SJCRH30 (cell line): ENCODE data around the gene MN1. TPM values are rescaled to one million over a fixed set of nuclear protein-coding genes. Genes with fewer than 3 reads are reported as not detected.
A peak's percentile ranks its signal among the peaks of the same experiment; 100 is the strongest.
"Not testable (repeated sequence)": the region's sequence is repeated elsewhere in the genome, so short reads cannot be mapped to it uniquely, and the experiment has no call there.

Experiments used
- DNase-seq, 2 experiments: peaks; one replicate each; pipeline ENCODE4 v3.0.0-alpha.2; 2015 to 2020
- H3K27ac ChIP-seq: fragments of 250-450 bp; sonication (Bioruptor Pico); 2 replicates; pipeline ENCODE4 v1.5.1; 2020; ENCODE audit warnings: mild to moderate bottlenecking, moderate library complexity
- H3K27me3 ChIP-seq: fragments of 250-450 bp; sonication (Bioruptor Pico); 2 replicates; pipeline ENCODE4 v1.5.1; 2020; ENCODE audit warnings: mild to moderate bottlenecking, moderate library complexity
- H3K36me3 ChIP-seq: fragments of 250-450 bp; sonication (Bioruptor Pico); 2 replicates; pipeline ENCODE4 v1.5.1; 2020; ENCODE audit warnings: mild to moderate bottlenecking, moderate library complexity
- H3K4me1 ChIP-seq: fragments of 250-450 bp; sonication (Bioruptor Pico); 2 replicates; pipeline ENCODE4 v1.5.1; 2020; ENCODE audit warnings: mild to moderate bottlenecking, moderate library complexity
- H3K4me3 ChIP-seq: fragments of 250-450 bp; sonication (Bioruptor Pico); 2 replicates; pipeline ENCODE4 v1.5.1; 2020; ENCODE audit warnings: mild to moderate bottlenecking, moderate library complexity
- H3K9me3 ChIP-seq: fragments of 250-450 bp; sonication (Bioruptor Pico); replicated peaks from 2 replicates; pipeline ENCODE4 v1.5.1; 2020; ENCODE audit warnings: mild to moderate bottlenecking, moderate library complexity
- total RNA-seq: library from RNA; depleted of rRNA; stranded (reverse); fragments of >200 nt; shearing (Covaris generic); gene quantifications from 2 replicates; pipeline ENCODE4 v1.2.3, GENCODE V29; 2014

Gene MN1
- total RNA-seq, 1 experiment from 2014 or later = 36.1 TPM

DNA sequence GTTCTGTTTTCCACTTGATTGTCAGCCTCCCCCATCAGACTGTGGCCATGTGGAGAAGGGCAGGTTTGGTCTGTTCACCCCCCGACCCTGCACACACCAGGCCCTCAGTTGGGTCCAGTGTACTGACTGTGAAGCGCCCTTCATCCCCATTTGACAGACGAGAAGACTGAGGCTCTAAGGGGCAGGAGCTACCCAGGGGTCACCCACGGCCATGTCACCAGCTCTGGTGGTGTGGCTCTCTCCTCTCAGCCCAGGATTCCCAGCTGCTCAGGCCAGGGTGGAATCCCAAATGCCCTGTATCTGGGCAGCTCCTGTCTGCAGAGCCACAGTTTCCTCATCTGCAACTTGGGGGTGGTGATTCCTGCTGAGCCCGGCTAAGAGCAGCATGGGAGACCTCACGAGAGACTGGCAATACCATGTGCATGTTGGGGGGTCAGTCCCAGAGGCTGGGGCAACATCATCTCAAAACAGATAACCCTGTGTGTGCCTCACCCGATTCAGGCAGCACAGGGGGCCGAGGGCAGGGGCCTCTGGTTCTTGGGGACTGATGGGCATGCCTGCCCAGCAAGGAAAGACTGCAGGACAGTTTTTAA, 46.6 kb downstream of the MN1 start:
- H3K9me3 ChIP-seq = no peaks in the 10 kb centered on the region
- H3K36me3 ChIP-seq = peaks cover 33% of the 10 kb centered on the region
- H3K27me3 ChIP-seq = no peaks in the 10 kb centered on the region
- no peak for DNase-seq
- no peak overlapping the region for H3K4me3 ChIP-seq
- peaks cover 18% of the 10 kb centered on the region for H3K4me1 ChIP-seq
- H3K27ac ChIP-seq = peak overlapping the region; percentile 35

DNA sequence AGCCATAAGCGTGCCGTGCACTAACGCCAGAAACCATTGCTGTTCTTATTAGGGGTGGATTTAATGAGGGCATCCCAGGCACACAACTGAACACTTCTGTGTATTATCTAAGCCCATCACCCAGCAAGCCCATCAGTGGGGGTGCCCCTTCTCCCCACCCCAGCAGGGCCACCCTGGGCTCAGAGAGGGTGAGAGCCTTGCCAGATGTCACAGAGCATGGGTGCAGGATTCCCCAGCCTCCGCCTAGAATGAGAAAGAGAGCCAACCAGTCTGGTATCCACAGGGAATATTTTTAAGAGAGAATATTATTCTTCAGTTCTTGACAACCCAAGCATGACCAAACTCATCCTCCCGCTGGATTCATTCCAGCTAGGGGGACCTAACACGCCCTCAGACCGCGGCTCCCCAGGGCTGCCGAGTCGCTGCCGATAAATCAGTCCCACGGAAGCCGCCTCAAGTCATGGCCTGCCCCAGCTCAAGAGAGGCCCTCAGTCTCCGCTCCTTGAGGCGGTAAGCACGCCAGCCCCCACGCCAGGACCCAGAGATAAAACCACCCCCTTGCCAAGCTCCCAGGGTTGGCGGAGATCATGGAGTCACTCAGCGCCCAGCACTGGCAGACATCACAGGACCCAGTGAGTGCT, 47.2 kb downstream of the MN1 start:
- peaks cover 31% of the 10 kb centered on the region for H3K36me3 ChIP-seq
- peaks cover 25% of the 10 kb centered on the region for H3K4me1 ChIP-seq
- DNase-seq = peak; percentile 75 to 80
- H3K27ac ChIP-seq = peak overlapping the region; percentile 35
- H3K9me3 ChIP-seq = no peaks in the 10 kb centered on the region
- no peaks in the 10 kb centered on the region for H3K27me3 ChIP-seq
- no peak overlapping the region for H3K4me3 ChIP-seq

DNA sequence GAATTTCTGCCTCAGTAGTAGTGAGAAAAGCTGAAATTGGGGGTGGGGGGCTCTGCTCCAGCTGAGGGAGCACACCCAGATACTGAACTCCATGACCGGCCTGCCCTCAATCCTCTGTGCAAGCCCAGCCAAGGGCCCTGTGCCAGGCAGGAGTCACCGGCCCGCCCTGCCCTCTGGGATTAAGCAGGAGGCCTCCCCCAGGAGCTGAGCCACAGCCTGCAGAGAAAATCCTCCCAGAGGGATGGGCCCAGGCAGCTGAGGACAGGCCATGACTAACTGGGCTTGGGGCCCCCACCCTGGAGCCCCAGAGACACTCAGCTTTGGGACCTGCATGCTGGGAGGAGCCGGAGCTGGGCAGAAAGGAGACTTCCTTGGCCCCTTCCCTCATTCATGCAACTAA, 48.8 kb downstream of the MN1 start:
- peaks cover 36% of the 10 kb centered on the region for H3K4me1 ChIP-seq
- H3K36me3 ChIP-seq = peaks cover 24% of the 10 kb centered on the region
- H3K9me3 ChIP-seq = no peaks in the 10 kb centered on the region
- H3K27ac ChIP-seq = peak overlapping the region; percentile 36
- no peak overlapping the region for H3K4me3 ChIP-seq
- no peaks in the 10 kb centered on the region for H3K27me3 ChIP-seq
- DNase-seq = peak; percentile 82 to 84

DNA sequence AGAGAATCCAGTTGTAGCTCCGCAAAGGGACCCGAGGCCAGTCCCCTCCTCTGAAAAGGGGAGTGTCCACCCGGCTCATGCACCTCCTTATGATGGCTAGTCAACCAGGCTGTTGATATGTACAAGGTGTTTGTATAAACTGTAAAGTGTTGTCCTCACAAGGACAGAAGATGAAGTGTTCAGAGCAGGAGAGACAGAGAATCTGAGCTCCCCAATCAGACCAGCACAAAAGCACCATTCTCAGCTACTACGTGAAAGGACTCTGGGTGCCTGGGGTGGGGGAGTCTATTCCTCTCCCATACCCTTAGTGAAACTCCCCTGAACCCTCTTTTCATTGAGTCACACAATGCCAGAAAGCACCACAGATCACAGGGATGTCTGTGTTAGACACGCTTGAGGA, 49.4 kb downstream of the MN1 start:
- Histone ChIP-seq H3K27me3 (no peaks in the 10 kb centered on the region), H3K9me3 (no peaks in the 10 kb centered on the region), H3K4me3 (no peak overlapping the region), H3K27ac (peak overlapping the region; percentile 36; the same call in 1 of the 2 replicates), H3K4me1 (peaks cover 36% of the 10 kb centered on the region), H3K36me3 (peaks cover 24% of the 10 kb centered on the region)
- no peak for DNase-seq

DNA sequence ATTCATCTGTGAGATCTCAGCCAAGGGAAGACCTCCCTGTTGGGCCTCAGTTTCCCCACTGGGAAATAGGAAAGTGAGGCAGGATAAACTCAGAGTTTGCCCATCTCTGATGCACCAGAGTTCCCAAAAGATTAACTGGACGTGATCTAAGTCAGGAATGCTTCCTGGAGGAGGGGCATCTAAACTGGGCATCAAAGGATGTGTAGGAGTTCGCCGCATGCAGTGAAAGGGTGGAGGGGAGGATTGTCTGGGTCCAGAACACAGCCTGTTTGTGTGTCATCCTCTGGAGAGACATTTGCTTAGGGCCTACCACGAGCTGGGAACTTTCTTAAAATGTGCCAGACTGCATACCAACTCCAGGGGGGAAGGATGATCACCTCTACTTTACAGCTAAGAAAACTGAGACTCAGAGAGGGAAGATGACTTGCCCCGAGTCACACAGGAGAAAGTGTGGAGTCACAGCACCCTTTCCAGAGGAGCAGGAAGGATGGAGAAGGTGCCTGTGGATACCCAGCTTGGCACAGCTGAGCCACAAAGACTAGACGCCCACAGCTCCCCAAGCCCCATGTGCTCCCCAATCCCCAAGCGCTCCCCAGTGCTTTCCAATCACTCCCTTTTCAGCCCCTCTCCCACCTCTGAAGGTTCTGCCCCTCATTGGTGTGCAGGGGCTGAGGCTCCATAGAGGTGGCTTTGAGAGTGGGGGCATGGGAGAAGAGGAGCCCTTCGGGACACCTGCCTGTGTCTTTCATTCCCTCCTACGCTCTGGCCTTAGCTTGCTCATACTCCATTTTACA, 50.1 kb downstream of the MN1 start:
- peak in 1 of 2 experiments; percentile 40 for DNase-seq
- H3K9me3 ChIP-seq = no peaks in the 10 kb centered on the region
- H3K4me1 ChIP-seq = peaks cover 36% of the 10 kb centered on the region
- no peak overlapping the region for H3K27ac ChIP-seq
- H3K36me3 ChIP-seq = peaks cover 29% of the 10 kb centered on the region
- no peaks in the 10 kb centered on the region for H3K27me3 ChIP-seq
- H3K4me3 ChIP-seq = no peak overlapping the region

DNA sequence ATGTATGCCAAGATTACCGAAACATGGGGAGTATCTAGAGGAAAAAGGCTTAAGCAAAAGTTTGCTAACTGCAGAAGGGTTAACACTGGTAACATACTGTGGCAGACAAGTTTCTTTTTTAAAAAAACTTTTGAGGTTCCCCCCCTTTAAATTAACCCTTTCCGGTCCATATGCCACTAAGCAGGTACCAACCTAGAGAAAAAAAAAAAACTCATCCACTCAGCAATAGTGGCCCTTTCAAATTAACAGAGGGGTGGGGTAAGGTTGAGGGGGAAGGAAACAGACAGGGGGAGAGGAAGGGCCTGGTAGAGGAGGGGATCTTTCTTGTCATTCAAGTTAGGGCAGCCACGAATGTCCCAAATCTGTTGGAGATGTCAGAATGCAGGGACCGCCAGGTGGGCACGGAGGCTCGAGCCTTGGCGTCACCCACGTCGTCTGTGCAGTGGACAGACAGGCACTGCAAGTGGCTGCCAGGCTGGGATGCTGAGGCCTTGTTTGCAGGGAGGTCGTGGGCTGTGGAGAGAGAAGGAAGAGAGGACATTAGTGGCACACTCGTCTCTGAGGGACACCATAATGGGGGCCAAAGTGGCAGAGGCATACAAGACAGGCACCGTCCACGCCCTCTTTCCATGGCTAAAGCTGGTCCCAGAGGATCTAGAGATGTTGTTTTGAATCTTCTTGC, 50.8 kb downstream of the MN1 start:
- Histone ChIP-seq H3K36me3 (peaks cover 29% of the 10 kb centered on the region), H3K27me3 (no peaks in the 10 kb centered on the region), H3K9me3 (no peaks in the 10 kb centered on the region), H3K27ac (no peak overlapping the region), H3K4me1 (peaks cover 36% of the 10 kb centered on the region), H3K4me3 (no peak overlapping the region)
- DNase-seq = no peak

DNA sequence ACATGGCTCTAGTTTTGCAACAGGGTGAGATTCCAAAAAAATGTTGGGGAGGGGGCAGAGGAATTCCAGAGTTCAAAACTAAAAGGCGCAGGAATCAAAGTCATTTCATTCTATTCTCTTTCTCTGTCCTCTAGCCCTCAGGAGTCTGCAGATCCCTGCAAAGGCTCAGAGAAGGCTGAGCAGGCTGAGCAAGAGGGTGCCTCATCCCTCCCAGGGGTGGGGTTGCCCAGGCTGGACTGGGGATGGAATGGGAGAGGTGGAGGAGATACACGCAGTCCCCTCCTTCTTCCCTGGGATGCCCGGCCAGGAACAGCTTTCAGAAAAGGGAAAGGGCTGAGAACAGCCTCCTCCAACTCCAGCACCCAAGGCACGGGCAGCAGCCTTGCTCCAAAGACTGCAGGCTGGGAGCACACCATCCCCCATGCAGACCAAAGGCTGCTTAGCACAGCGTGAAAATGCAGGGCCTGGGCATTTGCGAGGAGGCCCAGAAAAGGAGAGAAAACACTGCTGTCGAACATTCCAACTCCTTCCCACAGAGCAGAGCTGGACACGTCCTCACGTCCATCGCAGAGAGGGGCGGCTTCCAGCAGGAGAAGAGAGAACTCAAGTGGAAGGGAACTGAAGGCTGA, 51.8 kb downstream of the MN1 start:
- Histone ChIP-seq H3K4me3 (no peak overlapping the region), H3K27ac (no peak overlapping the region; the same call in 1 of the 2 replicates), H3K36me3 (peaks cover 28% of the 10 kb centered on the region), H3K9me3 (no peaks in the 10 kb centered on the region), H3K27me3 (no peaks in the 10 kb centered on the region), H3K4me1 (peaks cover 36% of the 10 kb centered on the region)
- DNase-seq = no peak

DNA sequence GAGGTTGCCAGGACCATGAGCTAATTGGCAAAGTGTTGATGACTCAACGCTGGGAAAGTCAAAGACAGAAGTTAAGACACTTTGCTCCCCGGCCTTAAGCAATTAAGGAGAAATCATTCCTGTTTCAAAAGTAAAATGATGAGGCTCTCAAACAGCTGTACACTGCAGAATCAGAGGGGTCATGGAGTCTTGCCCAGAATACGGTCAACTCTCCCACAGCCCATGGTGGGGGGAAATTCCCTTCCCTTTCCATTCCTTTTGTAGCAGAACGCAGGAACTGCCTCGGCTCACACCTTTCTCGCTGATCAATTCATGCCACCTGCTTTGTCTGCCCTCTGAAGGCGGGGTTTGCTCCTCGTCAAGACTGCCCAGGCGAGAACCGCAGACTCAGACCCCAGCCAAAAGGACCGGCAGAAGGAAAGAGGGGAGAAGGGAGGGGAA, 52.8 kb downstream of the MN1 start:
- Histone ChIP-seq H3K36me3 (peaks cover 28% of the 10 kb centered on the region), H3K4me3 (no peak overlapping the region), H3K27ac (peak overlapping the region; percentile 19; the same call in 1 of the 2 replicates), H3K9me3 (no peaks in the 10 kb centered on the region), H3K4me1 (peaks cover 36% of the 10 kb centered on the region), H3K27me3 (no peaks in the 10 kb centered on the region)
- peak in 1 of 2 experiments; percentile 47 for DNase-seq

DNA sequence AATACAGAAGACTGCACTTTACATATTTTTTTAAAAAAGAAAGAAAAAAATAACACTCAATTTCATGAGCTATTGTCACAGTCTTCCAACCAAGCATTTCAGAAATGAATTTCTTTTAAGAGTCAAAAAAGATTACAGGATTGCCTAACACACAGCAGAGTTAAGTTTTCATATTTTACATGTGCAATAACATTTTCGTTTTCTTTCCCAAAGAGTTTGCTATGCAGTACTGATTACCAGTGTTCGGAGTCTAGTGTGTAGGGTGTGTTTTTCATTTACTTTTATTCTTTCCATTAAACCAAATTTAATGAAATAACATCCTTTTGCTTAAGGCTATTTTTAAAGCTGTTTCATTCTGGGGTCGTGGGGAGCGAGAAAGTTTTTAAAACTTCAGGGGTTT, 53.2 kb downstream of the MN1 start:
- peaks cover 33% of the 10 kb centered on the region for H3K4me1 ChIP-seq
- no peaks in the 10 kb centered on the region for H3K9me3 ChIP-seq
- no peak for DNase-seq
- no peaks in the 10 kb centered on the region for H3K27me3 ChIP-seq
- H3K27ac ChIP-seq = peak overlapping the region; percentile 19; the same call in 1 of the 2 replicates
- peaks cover 28% of the 10 kb centered on the region for H3K36me3 ChIP-seq
- no peak overlapping the region for H3K4me3 ChIP-seq

DNA sequence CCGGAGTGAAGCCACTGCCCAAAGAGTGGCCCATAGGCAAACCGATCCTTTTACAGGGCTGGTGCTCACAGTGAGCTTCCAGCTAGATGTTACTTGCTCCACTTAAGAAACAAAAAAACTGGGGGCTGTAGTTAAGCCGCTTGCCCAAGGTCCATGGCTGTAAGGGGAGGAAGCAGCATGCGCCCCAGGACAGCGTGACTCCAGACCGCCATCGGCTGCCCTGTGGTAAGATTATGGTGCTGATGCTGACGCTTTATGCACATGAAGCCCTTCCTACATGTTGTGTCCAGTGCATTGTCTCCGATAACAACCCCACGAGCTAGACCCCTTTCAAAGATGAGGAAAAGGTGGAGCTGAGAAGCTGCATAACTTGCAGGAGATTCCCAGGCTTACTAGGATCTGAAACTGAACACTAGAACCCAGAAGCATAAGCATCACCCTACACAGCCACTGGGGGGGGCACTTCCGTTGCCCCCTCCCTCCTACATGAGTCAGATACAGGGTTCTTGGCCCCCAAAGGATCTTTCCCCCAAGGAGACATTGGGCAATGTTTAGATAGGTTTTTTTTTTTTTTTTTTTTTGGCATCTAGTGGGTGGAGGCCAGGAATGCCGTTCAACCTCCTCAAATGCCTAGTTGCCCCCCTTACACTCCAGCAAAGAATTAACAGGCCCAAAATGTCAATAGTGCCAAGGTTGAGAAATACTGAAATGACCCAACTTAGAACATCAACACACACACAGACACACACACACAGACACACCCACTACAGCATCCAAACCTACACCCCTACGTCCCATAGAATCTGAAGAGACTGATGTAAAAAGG, 53.9 kb downstream of the MN1 start:
- DNase-seq = peak in 1 of 2 experiments; percentile 43
- no peak overlapping the region for H3K27ac ChIP-seq
- H3K9me3 ChIP-seq = no peaks in the 10 kb centered on the region
- H3K36me3 ChIP-seq = peaks cover 28% of the 10 kb centered on the region
- H3K27me3 ChIP-seq = no peaks in the 10 kb centered on the region
- no peak overlapping the region for H3K4me3 ChIP-seq
- peaks cover 28% of the 10 kb centered on the region for H3K4me1 ChIP-seq

DNA sequence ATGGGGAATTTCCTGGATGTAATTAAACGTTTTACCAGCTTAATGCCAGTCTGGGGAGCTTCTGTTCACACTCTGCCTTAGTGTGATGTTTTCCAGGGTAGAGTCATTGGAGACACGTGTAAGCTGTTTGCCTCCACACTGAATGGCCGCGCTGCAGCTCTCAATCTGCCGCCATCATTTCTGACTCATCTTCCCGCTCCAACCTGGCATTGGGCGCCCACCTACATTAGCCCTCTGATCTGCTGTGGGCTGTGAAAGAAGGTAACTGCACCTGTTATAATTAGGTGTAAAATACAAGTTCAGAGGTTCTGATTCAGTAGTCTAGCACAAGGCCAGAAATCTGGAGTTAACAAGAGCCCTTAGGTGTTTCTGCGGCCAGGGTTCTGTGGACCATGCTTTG, 54.6 kb downstream of the MN1 start:
- H3K9me3 ChIP-seq = no peaks in the 10 kb centered on the region

DNA sequence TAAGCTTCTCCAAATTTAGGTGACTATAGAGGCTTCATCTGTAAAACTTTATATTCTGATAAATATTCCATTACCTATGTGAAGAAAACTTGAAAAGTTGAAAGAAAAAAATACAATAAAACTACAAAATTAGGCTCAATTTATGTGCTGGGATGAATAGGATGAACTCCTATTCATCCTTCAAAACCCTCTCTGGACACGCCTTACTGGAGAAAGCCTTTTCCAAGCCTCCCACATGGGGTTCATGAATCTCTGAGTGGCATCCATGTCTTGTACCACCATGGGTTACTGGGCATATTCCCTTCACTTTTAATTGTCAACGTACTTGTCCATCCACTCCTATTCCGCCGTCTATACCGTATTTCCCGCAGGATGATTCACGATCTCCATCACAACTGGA, 55.7 kb downstream of the MN1 start:
- Histone ChIP-seq H3K4me3 (no peak overlapping the region), H3K27me3 (no peaks in the 10 kb centered on the region), H3K4me1 (peaks cover 22% of the 10 kb centered on the region), H3K27ac (no peak overlapping the region), H3K9me3 (no peaks in the 10 kb centered on the region), H3K36me3 (peaks cover 16% of the 10 kb centered on the region)
- DNase-seq = no peak

More for the DNA sequence above, 54.6 kb downstream of the MN1 start:
- peaks cover 22% of the 10 kb centered on the region for H3K36me3 ChIP-seq
- H3K4me3 ChIP-seq = no peak overlapping the region
- DNase-seq = no peak
- H3K27ac ChIP-seq = no peak overlapping the region
- H3K27me3 ChIP-seq = no peaks in the 10 kb centered on the region
- H3K4me1 ChIP-seq = peaks cover 22% of the 10 kb centered on the region

DNA sequence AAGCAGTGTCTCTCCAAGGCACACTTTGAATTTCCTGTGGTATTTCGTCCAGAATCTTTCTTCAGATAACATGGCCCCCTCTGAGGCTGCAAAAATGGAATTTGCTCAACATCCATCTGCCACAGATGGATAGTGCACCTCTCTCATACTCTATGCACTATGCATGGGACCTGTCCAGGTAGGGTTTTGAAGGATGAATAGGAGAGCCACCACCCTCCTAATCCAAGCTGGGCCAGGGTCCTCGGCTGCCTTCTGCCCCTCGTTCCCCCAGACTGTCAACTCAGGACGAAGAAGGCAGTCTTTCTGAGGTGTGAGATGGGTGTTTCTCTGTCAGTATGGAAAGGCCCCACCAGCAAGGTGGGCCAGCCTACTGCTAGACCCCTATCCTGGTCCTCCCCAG, 56.4 kb downstream of the MN1 start:
- no peak overlapping the region for H3K27ac ChIP-seq
- peaks cover 19% of the 10 kb centered on the region for H3K4me1 ChIP-seq
- H3K27me3 ChIP-seq = no peaks in the 10 kb centered on the region
- H3K9me3 ChIP-seq = no peaks in the 10 kb centered on the region
- H3K4me3 ChIP-seq = no peak overlapping the region
- DNase-seq = no peak
- peaks cover 13% of the 10 kb centered on the region for H3K36me3 ChIP-seq

DNA sequence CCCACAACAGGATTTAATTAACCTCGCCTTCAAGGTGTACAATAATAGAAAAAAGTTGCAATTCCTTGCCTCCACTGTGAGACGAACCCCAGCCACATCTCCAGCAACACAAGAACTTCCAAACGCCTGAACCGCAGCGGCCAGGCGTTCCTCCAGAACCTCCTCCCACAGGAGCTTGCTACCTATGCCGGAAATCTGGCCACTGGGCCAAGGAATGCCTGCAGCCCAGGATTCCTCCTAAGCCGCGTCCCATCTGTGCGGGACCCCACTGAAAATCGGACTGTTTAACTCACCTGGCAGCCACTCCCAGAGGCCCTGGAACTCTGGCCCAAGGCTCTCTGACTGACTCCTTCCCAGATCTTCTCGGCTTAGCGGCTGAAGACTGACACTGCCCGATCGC, 57.5 kb downstream of the MN1 start:
- not testable (repeated sequence) for H3K4me1 ChIP-seq, DNase-seq, H3K27me3 ChIP-seq

More for the DNA sequence above, 57.5 kb downstream of the MN1 start:
- not testable (repeated sequence) for H3K9me3 ChIP-seq, H3K27ac ChIP-seq, H3K4me3 ChIP-seq, H3K36me3 ChIP-seq
